GM12878 (cell line): ENCODE results near the gene ING5. TPM values are rescaled to one million over a fixed set of nuclear protein-coding genes. Genes with fewer than 3 reads are reported as not detected.

Source experiments
- ATAC-seq: fragments of 200-7000 bp; cut with Tn5 transposase; 3 replicates; pipeline ENCODE4 v1.9.1; 2020; ENCODE audit warnings: mild to moderate bottlenecking, moderate library complexity
- BruUV-seq: library from RNA; stranded (reverse); fragments of 400-500 nt; replicated peaks from 2 replicates; lab custom pipeline; 2021; lab: Mats Ljungman, UMichigan
- CTCF ChIA-PET: fragments of 300-600 bp; sonication (Branson Sonifier 250); formaldehyde crosslinking; extraction: SDS; loops from one replicate; lab custom pipeline; 2021; ENCODE audit warnings: inconsistent platforms; lab: Yijun Ruan, JAX
- POLR2A ChIA-PET: fragments of 350-600 bp; formaldehyde crosslinking; extraction: SDS; loops from one replicate; lab custom pipeline; 2021; ENCODE audit warnings: inconsistent platforms; lab: Charles Lee
- RAD21 ChIA-PET: fragments of 300-600 bp; sonication (Branson Sonifier 250); formaldehyde crosslinking; loops from one replicate; lab custom pipeline; 2023; ENCODE audit warnings: antibody characterized with exemption; ENCODE audit not compliant: unreplicated experiment; lab: Charles Lee
- SMC1A ChIA-PET: fragments of 300-600 bp; sonication (Branson Sonifier 250); formaldehyde crosslinking; loops from one replicate; lab custom pipeline; 2023; ENCODE audit not compliant: unreplicated experiment, uncharacterized antibody; lab: Charles Lee
- DNase-seq: peaks from one replicate; pipeline ENCODE4 v3.0.0-alpha.2; 2011; ENCODE audit warnings: low read depth, low spot score
- FAIRE-seq: peaks from 3 replicates; lab custom pipeline; 2011; peaks lifted over from hg19 to GRCh38; lab: Jason Lieb, UNC
- H2AFZ ChIP-seq: 2 replicates; pipeline ENCODE4 v1.6.0; 2011; ENCODE audit warnings: low read depth, low read length, control low read depth; ENCODE audit not compliant: control insufficient read depth
- H3K27ac ChIP-seq: 2 replicates; pipeline ENCODE4 v1.5.1; 2011; ENCODE audit warnings: control low read depth; ENCODE audit not compliant: control insufficient read depth, insufficient read depth
- H3K27me3 ChIP-seq, 2 experiments: replicated peaks in 1 of 2; 2 replicates each; pipeline versions ENCODE4 v1.6.0 to v1.6.1; 2011; ENCODE audit warnings: low read length in 1 of 2; ENCODE audit not compliant: control insufficient read depth in 2 of 2, insufficient read depth in 2 of 2
- H3K36me3 ChIP-seq, 2 experiments: 2 replicates each; pipeline ENCODE4 v1.5.1; 2011; ENCODE audit warnings: low read length in 1 of 2; ENCODE audit not compliant: control insufficient read depth in 2 of 2, insufficient read depth in 2 of 2
- H3K4me1 ChIP-seq: 2 replicates; pipeline ENCODE4 v1.6.1; 2011; ENCODE audit warnings: mild to moderate bottlenecking, low read length, moderate library complexity, mixed read lengths; ENCODE audit not compliant: control insufficient read depth, insufficient read depth
- H3K4me2 ChIP-seq: 2 replicates; pipeline ENCODE4 v1.6.0; 2011; ENCODE audit warnings: control low read depth; ENCODE audit not compliant: control insufficient read depth, insufficient read depth
- H3K4me3 ChIP-seq: fragments of 200-600 bp; sonication (generic); 2 replicates; pipeline ENCODE4 v1.5.1; 2016
- H3K79me2 ChIP-seq: 2 replicates; pipeline ENCODE4 v1.6.0; 2011; ENCODE audit warnings: low read length; ENCODE audit not compliant: control insufficient read depth, insufficient read depth
- H3K9ac ChIP-seq: 2 replicates; pipeline ENCODE4 v1.8.0; 2011; ENCODE audit warnings: low read length, control low read depth, mixed read lengths; ENCODE audit not compliant: control insufficient read depth, insufficient read depth
- H3K9me3 ChIP-seq: replicated peaks from 3 replicates; pipeline ENCODE4 v1.5.1; 2011; ENCODE audit warnings: mild to moderate bottlenecking, low read length; ENCODE audit not compliant: control insufficient read depth, insufficient read depth
- H4K20me1 ChIP-seq: 2 replicates; pipeline ENCODE4 v1.6.0; 2011; ENCODE audit not compliant: control insufficient read depth, insufficient read depth
- BMI1 ChIP-seq: fragments of 450-650 bp; IDR thresholded peaks from 2 replicates; pipeline ENCODE4 v1.6.1; 2016; ENCODE audit warnings: mild to moderate bottlenecking, moderate library complexity, borderline replicate concordance
- GATAD2B ChIP-seq: fragments of 450-650 bp; conservative IDR thresholded peaks from 2 replicates; pipeline ENCODE4 v1.6.1; 2017; ENCODE audit warnings: low read depth, mild to moderate bottlenecking, moderate library complexity
- MTA2 ChIP-seq: fragments of 450-650 bp; IDR thresholded peaks from 2 replicates; pipeline ENCODE4 v1.6.1; 2016; ENCODE audit warnings: low read depth, mild to moderate bottlenecking, moderate library complexity
- PBX3 ChIP-seq: IDR thresholded peaks from 2 replicates; pipeline ENCODE4 v1.6.1; 2011; ENCODE audit warnings: mild to moderate bottlenecking, low read depth, low read length, moderate library complexity; ENCODE audit not compliant: insufficient replicate concordance
- ZBED1 ChIP-seq: IDR thresholded peaks from 2 replicates; pipeline ENCODE4 v1.6.1; 2016; ENCODE audit warnings: borderline replicate concordance
- ZBTB4 ChIP-seq: fragments of 450-650 bp; formaldehyde crosslinking; IDR thresholded peaks from 2 replicates; pipeline ENCODE4 v1.4.0; 2022; ENCODE audit warnings: mild to moderate bottlenecking, moderate library complexity
- WGBS: methylation state at CpG from one replicate; pipeline ENCODE4 v1.1.6; 2016; ENCODE audit warnings: low lambda C conversion rate; ENCODE audit not compliant: insufficient replicate concordance, insufficient coverage; ENCODE audit errors: missing lambda C conversion rate; 5-methylcytosine and 5-hydroxymethylcytosine counted together
- in situ Hi-C: fragments of 300-500 bp; cut with MboI; formaldehyde crosslinking; loops from 9 replicates; pipeline ENCODE4 v1.14.3; 2018; ENCODE audit warnings: mixed read lengths
- intact Hi-C: fragments of 100-400 bp; cut with micrococcal nuclease; formaldehyde crosslinking; loops from one replicate; pipeline ENCODE4 v1.14.2; 2022; ENCODE audit not compliant: unreplicated experiment
- polyA plus RNA-seq, 11 experiments: library from polyadenylated mRNA; depleted of rRNA in 4 of 11; unstranded in 6 of 11; stranded (reverse) in 5 of 11; fragments of >200 nt; fragmentation: Nextera tagmentation in 4 of 11; fragmentation: Illumina TruSeq in 1 of 11; extraction: Ambion mirVana in 4 of 11; extraction: Trizol in 1 of 11; gene quantifications; 1 replicate in 1 of 11; 2 replicates in 10 of 11; pipeline versions ENCODE4 v1.2.1 to v1.2.3, GENCODE V29; 2011 to 2016; ENCODE audit warnings: inconsistent platforms in 2 of 11, missing spikeins in 2 of 11, low read depth in 1 of 11
- total RNA-seq, 4 experiments: library from RNA; depleted of rRNA in 3 of 4; stranded (reverse); fragments of >200 nt in 3 of 4; fragmentation: Illumina TruSeq in 1 of 4; extraction: Trizol in 1 of 4; gene quantifications; 2 replicates each; pipeline versions ENCODE4 v1.2.1 to v1.2.3, GENCODE V29; 2013 to 2021

ING5 gene
- total and polyA plus RNA-seq, 10 of the 15 experiments (the other 5 are each of a cell fraction or from before 2014, with no cell fraction given): 10.0 to 46.1 (median 27.2) TPM

GRCh38 chr2:241703032-241703604, 1.3 kb downstream of the ING5 start:
- RAD21 ChIA-PET: interaction anchor here (2.7 kb wide), 1 partner anchor 31 kb away, joined by 14 read pairs; the partner anchor contains the start of gene D2HGDH
- Histone ChIP-seq H3K27ac (peak overlapping the region; percentile 72), H2AFZ (peak overlapping the region; percentile 71), H3K79me2 (peaks cover 14% of the 10 kb centered on the region), H4K20me1 (no peaks in the 10 kb centered on the region), H3K27me3 (no peaks in the 10 kb centered on the region), H3K4me2 (peak overlapping the region; percentile 96), H3K9ac (peak overlapping the region; percentile 83), H3K4me3 (peak overlapping the region; percentile 95), H3K4me1 (0 out of 2 replicates have a peak, but pooled peaks cover 6% of the 10 kb centered on the region)
- DNase-seq (no peak), ATAC-seq (no peak)
- in situ Hi-C loops: loop anchor here (5.0 kb wide), 1 partner anchor 174 kb away; no protein-coding TSS in a partner anchor
- WGBS: 44% methylated on average over 9 of the region's 11 CpGs
- TF ChIP-seq GATAD2B (no peak), ZBTB4 (CRISPR knock-in tag) (no peak), BMI1 (no peak), MTA2 (no peak), ZBED1 (no peak), PBX3 (no peak)
- TF ChIP-seq, all 136 proteins: peak for 0
- Histone ChIP-seq H3K36me3 (peaks cover 5 to 11% of the 10 kb centered on the region in 2 experiments; a peak in 3 of 4 replicates), H3K9me3 (peaks cover 4% of the 10 kb centered on the region; the same call in 1 of the 3 replicates)
- ChIA-PET POLR2A (interaction anchor here (1.4 to 2.6 kb wide), 3 partner anchors 14 to 183 kb away, joined by 3 to 19 read pairs (median 5); partner anchors contain the start of gene D2HGDH), CTCF (interaction anchor here (0.7 to 2.4 kb wide), 7 partner anchors 11 to 175 kb away, joined by 3 to 10 read pairs (median 6); no protein-coding TSS in a partner anchor), SMC1A (interaction anchor here (0.9 to 1.9 kb wide), 4 partner anchors 13 to 156 kb away, joined by 3 to 9 read pairs (median 4); partner anchors contain the start of gene PDCD1)
- intact Hi-C loops: loop anchor here (2.0 kb wide), 1 partner anchor 30 kb away; no protein-coding TSS in a partner anchor
- FAIRE-seq: no peak
- BruUV-seq: no TSS peak
